HFF-Myc (cell line): ENCODE data around the gene HES4.
A peak's percentile ranks its signal among the peaks of the same experiment; 100 is the strongest.

Experiments used
- DNase-seq: peaks from one replicate; pipeline ENCODE4 v3.0.0-alpha.2; 2011; ENCODE audit warnings: low read depth; ENCODE audit errors: extremely low read depth
- H3K4me3 ChIP-seq: replicated peaks from 2 replicates; pipeline ENCODE4 v1.5.1; 2011; ENCODE audit warnings: low read depth, mild to moderate bottlenecking, control low read depth, low read length
- CTCF ChIP-seq: IDR thresholded peaks from 2 replicates; pipeline ENCODE4 v1.5.1; 2012; ENCODE audit warnings: mild to moderate bottlenecking, low read depth, low read length, control low read depth; ENCODE audit errors: missing control alignments

HES4 gene

GRCh38 chr1:964691-965525 lies 35.0 kb downstream of the HES4 start:
- no peak for TF ChIP-seq CTCF
- no peak overlapping the region for H3K4me3 ChIP-seq
- DNase-seq, result no peak

GRCh38 chr1:963746-964525 lies 36.0 kb downstream of the HES4 start:
- no peak overlapping the region for H3K4me3 ChIP-seq
- DNase-seq, result no peak
- no peak for TF ChIP-seq CTCF

- no peak overlapping the region for H3K4me3 ChIP-seq
- TF ChIP-seq CTCF, result no peak
- DNase-seq, result no peak
Observed at GRCh38 chr1:963301-963651, 36.6 kb downstream of the HES4 start.

- TF ChIP-seq CTCF, result no peak
Observed at GRCh38 chr1:962381-963300, 37.3 kb downstream of the HES4 start.

GRCh38 chr1:961132-961669 lies 38.7 kb downstream of the HES4 start:
- H3K4me3 ChIP-seq, result peak overlapping the region; percentile 60
- DNase-seq, result no peak
- no peak for TF ChIP-seq CTCF

More at GRCh38 chr1:962381-963300, 37.3 kb downstream of the HES4 start:
- H3K4me3 ChIP-seq, result no peak overlapping the region
- DNase-seq, result no peak
